Smooth muscle cell (in vitro differentiated cells): ENCODE results near the gene NGFR. TPM values are rescaled to one million over a fixed set of nuclear protein-coding genes. Genes with fewer than 3 reads are reported as not detected.

ENCODE experiments used
- DNase-seq: peaks from one replicate; lab custom pipeline; 2025; ENCODE audit not compliant: unreplicated experiment; lab: John Stamatoyannopoulos, UW
- H2AFZ ChIP-seq: fragments of 200-600 bp; sonication (generic); 2 replicates; pipeline ENCODE4 v1.6.0; 2016; ENCODE audit warnings: antibody characterized with exemption, low read depth, mild to moderate bottlenecking
- H3F3A ChIP-seq: fragments of 200-600 bp; sonication (generic); 2 replicates; pipeline ENCODE4 v1.6.0; 2017; ENCODE audit warnings: antibody characterized with exemption, low read depth
- H3K27ac ChIP-seq: fragments of 200-600 bp; sonication (generic); 2 replicates; pipeline ENCODE4 v1.5.1; 2016; ENCODE audit warnings: low read depth, mild to moderate bottlenecking
- H3K27me3 ChIP-seq: fragments of 200-600 bp; sonication (generic); 2 replicates; pipeline ENCODE4 v1.6.1; 2016; ENCODE audit warnings: low read depth, mild to moderate bottlenecking
- H3K36me3 ChIP-seq: fragments of 200-600 bp; sonication (generic); 2 replicates; pipeline ENCODE4 v1.5.1; 2016; ENCODE audit warnings: low read depth
- H3K4me1 ChIP-seq: fragments of 200-600 bp; sonication (generic); 2 replicates; pipeline ENCODE4 v1.5.1; 2016; ENCODE audit warnings: low read depth
- H3K4me2 ChIP-seq: fragments of 200-600 bp; sonication (generic); 2 replicates; pipeline ENCODE4 v1.6.0; 2016; ENCODE audit warnings: mild to moderate bottlenecking
- H3K4me3 ChIP-seq: fragments of 200-600 bp; sonication (generic); 2 replicates; pipeline ENCODE4 v1.5.1; 2016; ENCODE audit warnings: mild to moderate bottlenecking
- H3K79me2 ChIP-seq: fragments of 200-600 bp; sonication (generic); 2 replicates; pipeline ENCODE4 v1.6.0; 2016; ENCODE audit warnings: low read depth, mild to moderate bottlenecking
- H3K9ac ChIP-seq: fragments of 200-600 bp; sonication (generic); 2 replicates; pipeline ENCODE4 v1.6.0; 2016; ENCODE audit warnings: low read depth
- H3K9me3 ChIP-seq: fragments of 200-600 bp; sonication (generic); replicated peaks from 2 replicates; pipeline ENCODE4 v1.5.1; 2016; ENCODE audit warnings: low read depth
- H4K20me1 ChIP-seq: fragments of 200-600 bp; sonication (generic); 2 replicates; pipeline ENCODE4 v1.6.0; 2016; ENCODE audit warnings: low read depth
- WGBS: methylation state at CpG from one replicate; pipeline ENCODE4 v1.1.7; 2016; ENCODE audit warnings: low lambda C conversion rate; 5-methylcytosine and 5-hydroxymethylcytosine counted together
- polyA plus RNA-seq: library from polyadenylated mRNA; unstranded; fragments of >200 nt; fragmentation: Nextera tagmentation; extraction: Ambion mirVana; gene quantifications from 2 replicates; pipeline ENCODE4 v1.2.1, GENCODE V29; 2016
- total RNA-seq: library from RNA; depleted of rRNA; stranded (reverse); fragments of >200 nt; gene quantifications from 2 replicates; pipeline ENCODE4 v1.2.3, GENCODE V29; 2014
- TF ChIP-seq, protein P1 (sequence below): fragments of 200-600 bp; sonication (generic); IDR thresholded peaks from 2 replicates; pipeline ENCODE4 v1.5.1; 2017; ENCODE audit warnings: borderline replicate concordance, mild to moderate bottlenecking, antibody characterized with exemption; ENCODE audit not compliant: insufficient read depth, poor library complexity, severe bottlenecking

Gene NGFR
- total and polyA plus RNA-seq, 2 experiments from 2014 or later = 2.4 to 2.5 TPM

DNA sequence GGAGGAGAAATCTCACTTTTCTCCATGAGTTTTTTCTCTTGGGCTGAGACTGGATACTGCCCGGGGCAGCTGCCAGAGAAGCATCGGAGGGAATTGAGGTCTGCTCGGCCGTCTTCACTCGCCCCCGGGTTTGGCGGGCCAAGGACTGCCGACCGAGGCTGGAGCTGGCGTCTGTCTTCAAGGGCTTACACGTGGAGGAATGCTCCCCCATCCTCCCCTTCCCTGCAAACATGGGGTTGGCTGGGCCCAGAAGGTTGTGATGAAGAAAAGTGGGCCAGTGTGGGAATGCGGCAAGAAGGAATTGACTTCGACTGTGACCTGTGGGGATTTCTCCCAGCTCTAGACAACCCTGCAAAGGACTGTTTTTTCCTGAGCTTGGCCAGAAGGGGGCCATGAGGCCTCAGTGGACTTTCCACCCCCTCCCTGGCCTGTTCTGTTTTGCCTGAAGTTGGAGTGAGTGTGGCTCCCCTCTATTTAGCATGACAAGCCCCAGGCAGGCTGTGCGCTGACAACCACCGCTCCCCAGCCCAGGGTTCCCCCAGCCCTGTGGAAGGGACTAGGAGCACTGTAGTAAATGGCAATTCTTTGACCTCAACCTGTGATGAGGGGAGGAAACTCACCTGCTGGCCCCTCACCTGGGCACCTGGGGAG is 19.1 kb downstream of the NGFR start:
- 66% methylated on average over 15 of the region's 15 CpGs for WGBS
- no peak for DNase-seq
- H3K27ac ChIP-seq = no peak overlapping the region

DNA sequence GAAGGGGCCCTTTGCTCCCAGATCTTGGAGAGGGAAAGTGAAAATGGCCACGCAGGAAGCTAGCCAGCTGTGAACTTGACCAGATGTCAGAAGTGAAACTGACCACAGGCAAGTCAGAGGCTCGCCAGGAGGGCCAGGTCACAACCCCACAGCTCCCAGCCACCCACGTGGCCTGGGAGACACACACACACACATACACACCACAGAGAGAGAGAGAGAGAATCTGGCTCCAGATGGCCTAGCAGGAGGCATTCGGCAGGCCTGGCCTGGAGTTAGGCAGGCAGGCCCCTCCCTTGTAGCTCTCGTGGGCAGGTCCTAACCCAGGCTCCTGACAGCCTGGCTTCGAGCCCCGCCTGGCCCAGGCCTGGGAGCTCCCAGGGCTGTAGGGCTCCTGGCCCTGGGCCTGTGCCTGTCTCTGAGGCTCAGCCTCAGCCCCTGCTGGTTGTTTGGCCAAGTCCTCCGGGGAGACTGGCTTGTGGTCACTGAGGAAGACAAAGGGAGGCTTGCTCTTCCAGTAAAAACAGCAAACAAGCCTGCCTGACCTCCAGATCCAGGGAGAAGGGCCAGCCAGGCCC is 20.2 kb downstream of the NGFR start:
- Histone ChIP-seq H3K4me2 (peak overlapping the region; percentile 6), H3K79me2 (no peaks in the 10 kb centered on the region), H3K9ac (no peak overlapping the region), H3K36me3 (no peaks in the 10 kb centered on the region), H3K4me3 (no peak overlapping the region), H3F3A (peaks cover 3% of the 10 kb centered on the region), H3K9me3 (no peaks in the 10 kb centered on the region), H2AFZ (peak overlapping the region; percentile 56), H3K4me1 (peaks cover 10% of the 10 kb centered on the region), H3K27ac (peak overlapping the region; percentile 53), H4K20me1 (no peaks in the 10 kb centered on the region), H3K27me3 (no peaks in the 10 kb centered on the region)
- peak; percentile 41 for DNase-seq
- TF ChIP-seq, protein P1, sequence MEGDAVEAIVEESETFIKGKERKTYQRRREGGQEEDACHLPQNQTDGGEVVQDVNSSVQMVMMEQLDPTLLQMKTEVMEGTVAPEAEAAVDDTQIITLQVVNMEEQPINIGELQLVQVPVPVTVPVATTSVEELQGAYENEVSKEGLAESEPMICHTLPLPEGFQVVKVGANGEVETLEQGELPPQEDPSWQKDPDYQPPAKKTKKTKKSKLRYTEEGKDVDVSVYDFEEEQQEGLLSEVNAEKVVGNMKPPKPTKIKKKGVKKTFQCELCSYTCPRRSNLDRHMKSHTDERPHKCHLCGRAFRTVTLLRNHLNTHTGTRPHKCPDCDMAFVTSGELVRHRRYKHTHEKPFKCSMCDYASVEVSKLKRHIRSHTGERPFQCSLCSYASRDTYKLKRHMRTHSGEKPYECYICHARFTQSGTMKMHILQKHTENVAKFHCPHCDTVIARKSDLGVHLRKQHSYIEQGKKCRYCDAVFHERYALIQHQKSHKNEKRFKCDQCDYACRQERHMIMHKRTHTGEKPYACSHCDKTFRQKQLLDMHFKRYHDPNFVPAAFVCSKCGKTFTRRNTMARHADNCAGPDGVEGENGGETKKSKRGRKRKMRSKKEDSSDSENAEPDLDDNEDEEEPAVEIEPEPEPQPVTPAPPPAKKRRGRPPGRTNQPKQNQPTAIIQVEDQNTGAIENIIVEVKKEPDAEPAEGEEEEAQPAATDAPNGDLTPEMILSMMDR = no peak
- 8% methylated on average over 8 of the region's 8 CpGs for whole genome bisulfite sequencing

More for the DNA sequence above, 19.1 kb downstream of the NGFR start:
- H3F3A ChIP-seq = peaks cover 3% of the 10 kb centered on the region
- H2AFZ ChIP-seq = no peak overlapping the region
- peaks cover 10% of the 10 kb centered on the region for H3K4me1 ChIP-seq
- no peak overlapping the region for H3K9ac ChIP-seq
- no peaks in the 10 kb centered on the region for H3K79me2 ChIP-seq
- no peaks in the 10 kb centered on the region for H4K20me1 ChIP-seq
- TF ChIP-seq, protein P1 = peak; percentile 18
- H3K36me3 ChIP-seq = no peaks in the 10 kb centered on the region
- H3K27me3 ChIP-seq = no peaks in the 10 kb centered on the region
- no peaks in the 10 kb centered on the region for H3K9me3 ChIP-seq
- no peak overlapping the region for H3K4me2 ChIP-seq
- H3K4me3 ChIP-seq = no peak overlapping the region

DNA sequence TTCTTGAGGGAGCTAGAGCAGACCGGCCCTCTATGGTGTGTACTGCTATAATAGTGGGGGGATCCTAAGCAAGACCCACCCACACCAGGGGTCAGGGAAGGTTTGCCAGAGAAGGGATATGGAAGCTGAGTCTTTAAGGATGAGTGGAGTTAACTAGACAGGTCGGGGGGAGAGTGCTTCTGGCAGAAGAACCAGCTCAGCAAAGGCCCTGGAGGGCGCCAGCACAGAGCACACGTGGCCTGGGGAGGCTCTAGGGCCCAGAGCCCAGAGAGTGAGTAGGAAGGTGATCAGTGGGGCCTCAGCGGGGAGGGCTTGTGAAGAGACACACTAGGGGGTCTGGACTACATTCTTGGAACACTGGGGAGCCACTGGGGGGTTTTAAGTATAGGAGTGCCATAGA is 21.1 kb downstream of the NGFR start:
- Histone ChIP-seq H2AFZ (peak overlapping the region; percentile 56), H3K4me3 (no peak overlapping the region), H3K9ac (no peak overlapping the region), H4K20me1 (no peaks in the 10 kb centered on the region), H3K27ac (no peak overlapping the region), H3K79me2 (no peaks in the 10 kb centered on the region), H3K36me3 (no peaks in the 10 kb centered on the region), H3K4me2 (no peak overlapping the region), H3K27me3 (no peaks in the 10 kb centered on the region), H3K4me1 (peaks cover 10% of the 10 kb centered on the region), H3F3A (peaks cover 3% of the 10 kb centered on the region), H3K9me3 (no peaks in the 10 kb centered on the region)
- TF ChIP-seq, protein P1 = no peak
- DNase-seq = no peak
- 64% methylated on average over 5 of the region's 5 CpGs for WGBS
